ENCODE results near the gene CDK5RAP2.

CDK5RAP2 gene

DNA sequence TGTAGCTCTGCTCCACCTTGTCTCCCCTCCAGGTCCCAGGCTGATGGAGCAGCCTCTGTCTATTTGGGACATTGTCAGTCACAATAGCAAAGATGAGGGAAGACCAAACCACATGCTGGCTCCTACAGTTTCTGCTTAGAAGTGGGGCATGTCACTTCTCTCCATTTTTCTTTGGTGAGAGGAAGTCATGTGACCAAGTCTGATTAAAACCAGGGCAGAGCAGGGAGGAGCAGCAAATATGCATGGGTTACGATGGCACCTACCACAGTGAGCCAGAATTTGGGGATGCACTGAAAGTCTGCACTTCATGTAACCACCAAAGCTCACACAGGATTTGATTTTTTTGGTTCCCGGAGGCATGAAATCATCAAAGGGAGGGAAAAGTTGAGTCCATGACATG is 234.6 kb downstream of the CDK5RAP2 start:
- no peak for DNase-seq (ENCODE audit: low spot score)

DNA sequence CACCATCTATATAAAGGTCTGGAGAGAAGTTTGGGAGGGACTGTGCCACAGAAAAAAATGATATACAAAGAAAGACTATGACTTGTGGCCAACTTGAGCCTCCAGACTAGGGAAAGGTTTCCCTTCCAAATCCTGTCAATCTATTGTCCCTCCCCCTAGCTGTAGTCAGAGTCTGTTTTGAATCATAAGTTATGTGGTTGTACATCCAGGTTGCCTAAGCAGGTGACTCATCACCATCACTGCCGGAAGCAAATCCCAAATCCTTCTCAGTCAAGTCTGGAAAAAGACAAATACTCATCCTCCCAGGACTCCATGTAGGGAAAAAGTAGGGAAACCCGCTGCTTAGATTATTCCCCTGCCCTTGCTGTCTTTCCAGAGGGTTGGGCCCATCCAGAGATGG is 235.7 kb downstream of the CDK5RAP2 start:
- no peak for DNase-seq (ENCODE audit: low spot score)

DNA sequence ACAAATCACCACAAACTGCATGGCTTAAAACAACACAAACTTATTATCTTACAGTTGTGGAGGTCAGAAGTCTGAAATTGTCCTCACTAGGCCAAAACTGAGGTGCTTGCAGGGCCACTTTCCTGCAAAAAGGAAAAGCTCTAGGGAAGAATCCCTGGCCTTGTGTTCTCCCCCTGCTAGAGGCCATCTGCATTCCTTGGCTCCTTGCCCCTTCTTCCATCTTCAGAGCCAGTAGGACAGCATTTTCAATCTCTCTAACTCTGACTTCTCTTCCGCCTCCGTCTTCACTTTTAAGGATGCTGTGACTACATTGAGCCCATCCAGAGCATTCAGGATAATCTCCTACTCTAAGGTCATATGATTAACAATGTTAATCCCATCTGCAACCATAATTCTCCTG is 236.6 kb downstream of the CDK5RAP2 start:
- no peak for DNase-seq (ENCODE audit: low spot score)
